Body of pancreas (tissue), 4 donors: ENCODE measurements around the gene USH2A.

Experiments
- POLR2A ChIP-seq, 3 donors: fragments of 450-650 bp; IDR thresholded peaks; one replicate each; pipeline ENCODE4 v1.6.1; 2016; ENCODE audit warnings: antibody characterized with exemption in 3 of 3, mild to moderate bottlenecking in 2 of 3
- TF ChIP-seq, protein P1 (sequence below), 7 experiments: fragments of 450-650 bp in 4 of 7; fragments of 200-600 bp in 3 of 7; sonication (generic) in 3 of 7; IDR thresholded peaks; one replicate each; pipeline ENCODE4 v1.5.1; 2016 to 2019; ENCODE audit warnings: antibody characterized with exemption in 7 of 7

GRCh38 chr1:216114180-216114579, 309.1 kb downstream of the USH2A start:
- TF ChIP-seq, protein P1, sequence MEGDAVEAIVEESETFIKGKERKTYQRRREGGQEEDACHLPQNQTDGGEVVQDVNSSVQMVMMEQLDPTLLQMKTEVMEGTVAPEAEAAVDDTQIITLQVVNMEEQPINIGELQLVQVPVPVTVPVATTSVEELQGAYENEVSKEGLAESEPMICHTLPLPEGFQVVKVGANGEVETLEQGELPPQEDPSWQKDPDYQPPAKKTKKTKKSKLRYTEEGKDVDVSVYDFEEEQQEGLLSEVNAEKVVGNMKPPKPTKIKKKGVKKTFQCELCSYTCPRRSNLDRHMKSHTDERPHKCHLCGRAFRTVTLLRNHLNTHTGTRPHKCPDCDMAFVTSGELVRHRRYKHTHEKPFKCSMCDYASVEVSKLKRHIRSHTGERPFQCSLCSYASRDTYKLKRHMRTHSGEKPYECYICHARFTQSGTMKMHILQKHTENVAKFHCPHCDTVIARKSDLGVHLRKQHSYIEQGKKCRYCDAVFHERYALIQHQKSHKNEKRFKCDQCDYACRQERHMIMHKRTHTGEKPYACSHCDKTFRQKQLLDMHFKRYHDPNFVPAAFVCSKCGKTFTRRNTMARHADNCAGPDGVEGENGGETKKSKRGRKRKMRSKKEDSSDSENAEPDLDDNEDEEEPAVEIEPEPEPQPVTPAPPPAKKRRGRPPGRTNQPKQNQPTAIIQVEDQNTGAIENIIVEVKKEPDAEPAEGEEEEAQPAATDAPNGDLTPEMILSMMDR (IDR thresholded peaks at IDR 0.05) = no peak
- TF ChIP-seq POLR2A (IDR thresholded peaks at IDR 0.05) = no peak
